Measurements from ENCODE around the gene ZMIZ2.

ZMIZ2 gene

DNA sequence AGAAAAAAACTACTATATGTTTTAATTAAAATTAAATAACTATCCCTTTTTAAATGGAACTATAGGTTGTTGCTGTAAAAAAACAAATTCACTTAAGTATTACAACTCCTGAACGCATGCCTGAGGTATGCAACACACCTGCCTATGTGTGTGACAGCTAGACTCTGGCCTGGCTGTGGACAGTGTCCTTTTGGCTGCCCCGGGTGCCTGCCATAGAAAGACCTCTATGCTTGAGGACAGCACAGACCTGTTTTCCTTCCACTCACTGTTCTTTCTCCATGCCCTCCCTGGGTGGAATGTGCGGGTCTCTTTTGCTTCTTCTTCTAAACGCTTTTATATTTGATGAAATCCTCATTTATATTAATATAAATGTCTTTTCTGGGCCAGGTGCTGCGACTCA, 41.3 kb downstream of the ZMIZ2 start:
- TF ChIP-seq, protein P1, sequence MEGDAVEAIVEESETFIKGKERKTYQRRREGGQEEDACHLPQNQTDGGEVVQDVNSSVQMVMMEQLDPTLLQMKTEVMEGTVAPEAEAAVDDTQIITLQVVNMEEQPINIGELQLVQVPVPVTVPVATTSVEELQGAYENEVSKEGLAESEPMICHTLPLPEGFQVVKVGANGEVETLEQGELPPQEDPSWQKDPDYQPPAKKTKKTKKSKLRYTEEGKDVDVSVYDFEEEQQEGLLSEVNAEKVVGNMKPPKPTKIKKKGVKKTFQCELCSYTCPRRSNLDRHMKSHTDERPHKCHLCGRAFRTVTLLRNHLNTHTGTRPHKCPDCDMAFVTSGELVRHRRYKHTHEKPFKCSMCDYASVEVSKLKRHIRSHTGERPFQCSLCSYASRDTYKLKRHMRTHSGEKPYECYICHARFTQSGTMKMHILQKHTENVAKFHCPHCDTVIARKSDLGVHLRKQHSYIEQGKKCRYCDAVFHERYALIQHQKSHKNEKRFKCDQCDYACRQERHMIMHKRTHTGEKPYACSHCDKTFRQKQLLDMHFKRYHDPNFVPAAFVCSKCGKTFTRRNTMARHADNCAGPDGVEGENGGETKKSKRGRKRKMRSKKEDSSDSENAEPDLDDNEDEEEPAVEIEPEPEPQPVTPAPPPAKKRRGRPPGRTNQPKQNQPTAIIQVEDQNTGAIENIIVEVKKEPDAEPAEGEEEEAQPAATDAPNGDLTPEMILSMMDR (IDR thresholded peaks at IDR 0.05; ENCODE audit: low read depth, low read length, missing control alignments): no peak
- no peak overlapping the region for H3K27ac ChIP-seq
- no peaks in the 10 kb centered on the region for H3K36me3 ChIP-seq (replicated peaks)
- H3K27me3 ChIP-seq (replicated peaks): no peaks in the 10 kb centered on the region
- no peak overlapping the region for H3K4me3 ChIP-seq (ENCODE audit: low read depth, low read length)
- in situ Hi-C loops (cut with HindIII; ENCODE audit: low pct_ligation_motif_present, low sequenced_read_pairs): no loop called here
- no peak for DNase-seq

DNA sequence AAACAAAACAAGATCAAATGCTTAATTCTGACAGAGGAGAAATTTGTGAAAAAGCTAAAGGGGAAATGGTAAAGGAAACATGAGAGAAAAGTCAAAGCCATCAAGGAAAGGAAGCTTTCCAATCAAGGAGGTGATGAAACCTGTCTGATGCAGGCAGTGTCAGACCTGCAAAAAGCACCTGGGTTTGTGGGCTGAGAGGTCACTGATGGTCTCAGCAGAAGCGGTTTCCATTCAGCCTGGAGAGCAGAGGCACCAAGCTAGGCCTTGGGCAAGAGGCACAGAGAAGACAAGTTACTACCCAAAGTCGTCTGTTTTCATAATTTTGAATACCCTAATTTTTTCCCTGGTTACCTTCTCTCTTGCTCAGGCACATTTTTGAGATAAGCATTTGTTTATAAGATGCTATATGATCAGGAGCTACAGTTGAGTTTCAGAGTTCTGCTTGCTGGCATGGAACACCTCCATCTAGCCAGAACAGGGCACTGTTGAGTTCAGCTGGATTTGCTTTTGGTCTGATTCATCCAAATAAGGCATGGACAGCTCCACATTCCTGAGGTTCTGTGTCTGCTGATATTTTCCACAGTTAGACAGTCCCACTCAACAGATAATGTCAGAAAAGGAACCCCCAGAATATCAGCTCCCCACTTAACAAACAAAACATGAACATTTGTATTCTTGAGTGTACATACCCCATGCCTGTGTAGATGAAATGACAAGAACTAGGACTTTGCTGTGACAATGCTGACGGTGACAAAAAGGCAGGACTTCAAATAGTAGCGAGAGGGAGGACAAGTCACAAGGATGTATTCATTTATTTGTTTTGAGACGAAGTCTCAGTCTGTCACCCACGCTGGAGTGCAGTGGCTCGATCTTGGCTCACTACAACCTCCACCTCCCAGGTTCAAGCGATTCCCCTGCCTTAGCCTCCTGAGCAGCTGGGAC, 42.9 kb downstream of the ZMIZ2 start:
- in situ Hi-C loops (cut with HindIII; ENCODE audit: low pct_ligation_motif_present, low sequenced_read_pairs): no loop called here
- TF ChIP-seq, protein P1 (IDR thresholded peaks at IDR 0.05; ENCODE audit: low read depth, low read length, missing control alignments): peak; percentile 48
- H3K27me3 ChIP-seq (replicated peaks): no peaks in the 10 kb centered on the region
- no peak overlapping the region for H3K4me3 ChIP-seq (ENCODE audit: low read depth, low read length)
- no peaks in the 10 kb centered on the region for H3K36me3 ChIP-seq (replicated peaks)
- peak; percentile 37 for DNase-seq
- H3K27ac ChIP-seq: no peak overlapping the region

DNA sequence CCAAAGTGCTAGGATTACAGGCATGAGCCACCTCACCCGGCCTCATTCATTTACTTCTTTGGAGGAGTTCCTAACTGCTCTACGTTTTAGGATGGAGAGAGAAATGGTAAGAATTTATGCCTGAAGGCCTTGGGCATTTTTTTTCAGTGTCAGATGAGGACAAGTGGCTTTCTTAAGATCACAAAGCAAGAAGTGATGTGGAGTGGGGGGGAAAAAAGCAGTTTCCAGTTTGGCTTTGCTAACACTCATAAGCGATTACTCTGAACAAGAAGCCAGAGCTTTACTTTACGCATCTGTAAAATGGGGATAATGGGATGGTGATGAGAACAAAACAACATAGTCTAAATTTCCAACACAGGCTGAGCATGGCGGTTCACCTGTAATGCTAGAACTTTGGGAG, 45.3 kb downstream of the ZMIZ2 start:
- no peaks in the 10 kb centered on the region for H3K27me3 ChIP-seq (replicated peaks)
- in situ Hi-C loops (cut with HindIII; ENCODE audit: low pct_ligation_motif_present, low sequenced_read_pairs): no loop called here
- H3K4me3 ChIP-seq (ENCODE audit: low read depth, low read length): no peak overlapping the region
- TF ChIP-seq, protein P1 (IDR thresholded peaks at IDR 0.05; ENCODE audit: low read depth, low read length, missing control alignments): no peak
- no peak overlapping the region for H3K27ac ChIP-seq
- H3K36me3 ChIP-seq (replicated peaks): peaks cover 12% of the 10 kb centered on the region
- no peak for DNase-seq

DNA sequence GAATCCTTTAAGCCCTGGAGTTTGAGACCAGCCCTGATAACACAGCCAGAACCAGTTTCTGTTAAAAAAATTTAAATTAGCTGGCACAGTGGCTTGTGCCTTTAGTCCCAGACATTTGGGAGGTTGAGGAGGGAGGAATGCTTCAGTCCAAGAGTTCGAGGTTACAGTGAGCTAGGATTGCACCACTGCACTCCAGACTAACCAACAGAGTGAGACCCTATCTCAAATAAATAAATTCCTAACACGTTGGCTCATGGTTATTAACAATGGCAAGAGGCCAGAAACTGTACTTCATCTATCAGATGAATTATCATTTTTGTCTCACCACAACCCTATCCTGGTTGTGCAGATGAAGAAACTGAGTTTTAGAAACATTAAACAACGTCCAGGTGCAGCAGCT, 45.7 kb downstream of the ZMIZ2 start:
- Histone ChIP-seq H3K27me3 (replicated peaks) (no peaks in the 10 kb centered on the region), H3K36me3 (replicated peaks) (peaks cover 15% of the 10 kb centered on the region), H3K4me3 (ENCODE audit: low read depth, low read length) (no peak overlapping the region), H3K27ac (no peak overlapping the region)
- DNase-seq: no peak
- in situ Hi-C loops (cut with HindIII; ENCODE audit: low pct_ligation_motif_present, low sequenced_read_pairs): no loop called here
- TF ChIP-seq, protein P1 (IDR thresholded peaks at IDR 0.05; ENCODE audit: low read depth, low read length, missing control alignments): no peak

DNA sequence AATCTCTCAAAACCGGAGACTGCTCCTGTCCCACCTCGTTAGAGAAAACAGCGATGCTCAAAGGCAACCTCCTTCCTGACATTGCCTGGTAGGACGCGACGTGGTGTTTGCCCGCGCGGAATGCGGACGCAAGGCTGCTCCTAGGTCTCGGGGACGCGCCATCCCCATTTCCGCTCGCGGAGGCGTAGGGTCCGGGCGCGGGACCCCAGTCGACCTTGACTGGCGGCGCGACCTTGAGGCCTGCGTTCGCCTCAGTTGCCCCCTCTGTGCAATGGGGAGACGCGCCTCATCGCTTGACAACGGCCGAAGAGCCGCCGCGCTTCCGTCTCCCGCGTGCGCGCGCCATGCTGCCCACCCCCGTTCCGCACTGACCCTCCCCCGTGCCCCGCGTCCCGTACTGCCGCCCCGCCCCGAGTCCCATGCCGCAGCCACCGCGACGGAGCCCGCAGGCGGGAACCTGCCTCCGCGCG, 47.4 kb downstream of the ZMIZ2 start:
- H3K36me3 ChIP-seq (replicated peaks): peaks cover 32% of the 10 kb centered on the region
- peak overlapping the region; percentile 98 for H3K4me3 ChIP-seq (ENCODE audit: low read depth, low read length)
- peak overlapping the region; percentile 34 for H3K27ac ChIP-seq
- in situ Hi-C loops (cut with HindIII; ENCODE audit: low pct_ligation_motif_present, low sequenced_read_pairs): no loop called here
- no peaks in the 10 kb centered on the region for H3K27me3 ChIP-seq (replicated peaks)
- DNase-seq: no peak
- TF ChIP-seq, protein P1 (IDR thresholded peaks at IDR 0.05; ENCODE audit: low read depth, low read length, missing control alignments): no peak
